ENCODE results near the gene PAX8. TPM values are rescaled to one million over a fixed set of nuclear protein-coding genes. Genes with fewer than 3 reads are reported as not detected.
A peak's percentile ranks its signal among the peaks of the same experiment; 100 is the strongest.

The PAX8 gene
- total and polyA plus RNA-seq, 7 donors: 0.41 to 10.8 (median 0.93) TPM; not detected in 1

GRCh38 chr2:113252047-113252590 lies 26.6 kb downstream of the PAX8 start:
- peaks cover 0 to 8% (median 2%) of the 10 kb centered on the region in 4 donors for H3K4me1 ChIP-seq
- no peaks in the 10 kb centered on the region for H3K36me3 ChIP-seq
- no peaks in the 10 kb centered on the region for H3K9me3 ChIP-seq
- WGBS, 2 donors: 98 to 99% methylated on average over 3 of the region's 3 CpGs
- no peak for DNase-seq
- no peak overlapping the region for H3K4me3 ChIP-seq
- no peak overlapping the region for H3K27ac ChIP-seq
- TF ChIP-seq CTCF (IDR thresholded peaks at IDR 0.05) (no peak), POLR2AphosphoS5 (IDR thresholded peaks at IDR 0.05) (no peak), EP300 (IDR thresholded peaks at IDR 0.05) (no peak), POLR2A (IDR thresholded peaks at IDR 0.05) (no peak)
- intact Hi-C loops (cut with DNase I): loop anchor here (10.0 kb wide), 1 partner anchor 73 kb away; no protein-coding TSS in a partner anchor
- no peaks in the 10 kb centered on the region for H3K27me3 ChIP-seq

- no peak for TF ChIP-seq POLR2AphosphoS5 (IDR thresholded peaks at IDR 0.05)
- no peak for TF ChIP-seq POLR2A (IDR thresholded peaks at IDR 0.05)
- no peak for TF ChIP-seq CTCF (IDR thresholded peaks at IDR 0.05)
- TF ChIP-seq EP300 (IDR thresholded peaks at IDR 0.05): no peak
- no peak for DNase-seq
- Histone ChIP-seq H3K4me1 (peaks cover 0 to 8% (median 2%) of the 10 kb centered on the region in 4 donors), H3K27ac (no peak overlapping the region), H3K4me3 (no peak overlapping the region), H3K36me3 (no peaks in the 10 kb centered on the region), H3K27me3 (no peaks in the 10 kb centered on the region), H3K9me3 (no peaks in the 10 kb centered on the region)
- WGBS, 2 donors: 50 to 85% methylated on average over 7 of the region's 7 CpGs
- intact Hi-C loops (cut with DNase I): loop anchor here (10.0 kb wide), 1 partner anchor 74 kb away; no protein-coding TSS in a partner anchor
These were observed 27.6 kb downstream of the PAX8 start for GRCh38 chr2:113251118-113251517.

- H3K4me3 ChIP-seq: no peak overlapping the region
- H3K4me1 ChIP-seq: peaks cover 0 to 8% (median 2%) of the 10 kb centered on the region in 4 donors
- WGBS, 2 donors: 42 to 44% methylated on average over 10 of the region's 10 CpGs
- no peak for TF ChIP-seq POLR2A (IDR thresholded peaks at IDR 0.05)
- TF ChIP-seq CTCF (IDR thresholded peaks at IDR 0.05): peak; percentile 53 to 91 (median 84)
- peak; percentile 83 for DNase-seq
- intact Hi-C loops (cut with DNase I): loop anchor here (1.0 kb wide), 1 partner anchor 121 kb away; no protein-coding TSS in a partner anchor
- no peak overlapping the region for H3K27ac ChIP-seq
- no peaks in the 10 kb centered on the region for H3K36me3 ChIP-seq
- no peaks in the 10 kb centered on the region for H3K9me3 ChIP-seq
- no peaks in the 10 kb centered on the region for H3K27me3 ChIP-seq
These were observed 29.5 kb downstream of the PAX8 start for GRCh38 chr2:113248997-113249770.

- Histone ChIP-seq H3K27me3 (no peaks in the 10 kb centered on the region), H3K4me1 (peaks cover 0 to 11% (median 2%) of the 10 kb centered on the region in 4 donors), H3K4me3 (no peak overlapping the region), H3K9me3 (no peaks in the 10 kb centered on the region), H3K36me3 (no peaks in the 10 kb centered on the region), H3K27ac (no peak overlapping the region)
- TF ChIP-seq POLR2AphosphoS5 (IDR thresholded peaks at IDR 0.05) (no peak), EP300 (IDR thresholded peaks at IDR 0.05) (no peak), CTCF (IDR thresholded peaks at IDR 0.05) (no peak), POLR2A (IDR thresholded peaks at IDR 0.05) (no peak)
- 89 to 91% methylated on average over 14 of the region's 14 CpGs for WGBS, 2 donors
- intact Hi-C loops (cut with DNase I): no loop called here
- no peak for DNase-seq
These were observed 32.1 kb downstream of the PAX8 start for GRCh38 chr2:113246606-113247005.
